Transverse colon (tissue), 4 donors: ENCODE data around the gene C16orf86.

ENCODE experiments used
- POLR2A ChIP-seq: fragments of 450-650 bp; IDR thresholded peaks from one replicate; pipeline ENCODE4 v1.6.1; 2016; ENCODE audit warnings: antibody characterized with exemption, mild to moderate bottlenecking, moderate library complexity
- POLR2AphosphoS5 ChIP-seq, 3 donors: sonication (generic); formaldehyde crosslinking; IDR thresholded peaks; one replicate each; pipeline ENCODE4 v1.6.1; 2016; ENCODE audit warnings: antibody characterized with exemption in 3 of 3
- TF ChIP-seq, protein P1 (sequence below), 5 experiments: fragments of 200-600 bp in 3 of 5; fragments of 450-650 bp in 2 of 5; sonication (generic) in 3 of 5; IDR thresholded peaks; 1 replicate in 2 of 5; 2 replicates in 3 of 5; pipeline ENCODE4 v1.5.1; 2016 to 2017; ENCODE audit warnings: antibody characterized with exemption in 5 of 5, inconsistent platforms in 3 of 5, mild to moderate bottlenecking in 2 of 5, moderate library complexity in 1 of 5

DNA sequence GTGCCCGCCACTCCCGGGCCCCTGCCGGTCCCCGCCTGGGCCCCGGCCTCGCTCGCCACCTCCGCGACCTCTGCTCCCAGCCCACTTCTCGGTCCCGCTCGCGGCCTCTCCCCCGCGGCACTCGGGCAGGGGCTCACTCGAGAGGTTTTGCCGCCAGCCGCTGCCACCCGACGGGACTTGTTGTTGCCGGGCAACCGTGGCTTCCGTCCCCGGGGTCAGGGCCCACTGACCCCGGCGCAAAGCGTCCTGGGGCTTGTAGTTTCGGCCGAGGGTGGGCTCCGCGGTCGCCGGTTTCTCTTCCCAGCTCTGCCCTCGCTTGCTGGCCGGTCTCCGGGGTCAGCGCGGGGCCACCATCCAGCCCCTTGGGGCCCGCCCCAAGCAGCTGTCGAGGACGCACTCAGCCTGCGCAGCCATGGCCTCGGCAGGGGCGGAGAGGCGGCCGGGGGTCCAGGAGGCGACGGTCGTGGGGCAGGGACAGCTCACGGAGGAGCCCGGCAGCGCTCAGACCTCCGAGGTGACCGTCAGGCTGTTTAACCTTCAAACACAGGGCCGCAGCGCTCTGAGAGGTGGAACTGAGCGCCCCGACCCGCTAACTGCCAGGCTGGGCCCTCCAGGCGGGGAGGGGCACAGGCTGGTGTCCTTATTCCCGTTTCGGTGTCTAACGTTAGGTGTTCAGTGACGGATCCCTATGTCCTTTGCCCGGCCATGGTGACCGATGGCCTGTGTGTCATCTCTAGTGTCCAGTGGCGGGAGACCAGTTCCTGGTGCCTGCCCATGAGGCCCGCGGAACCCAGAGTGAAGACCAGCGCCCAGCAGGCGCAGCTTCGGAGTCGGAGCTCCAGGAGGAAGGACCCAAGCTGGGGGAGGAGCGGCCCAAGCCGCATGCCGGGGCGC lies at the start of gene C16orf86, which contains the start of gene ENKD1:
- no peak for TF ChIP-seq POLR2A
- TF ChIP-seq, protein P1, sequence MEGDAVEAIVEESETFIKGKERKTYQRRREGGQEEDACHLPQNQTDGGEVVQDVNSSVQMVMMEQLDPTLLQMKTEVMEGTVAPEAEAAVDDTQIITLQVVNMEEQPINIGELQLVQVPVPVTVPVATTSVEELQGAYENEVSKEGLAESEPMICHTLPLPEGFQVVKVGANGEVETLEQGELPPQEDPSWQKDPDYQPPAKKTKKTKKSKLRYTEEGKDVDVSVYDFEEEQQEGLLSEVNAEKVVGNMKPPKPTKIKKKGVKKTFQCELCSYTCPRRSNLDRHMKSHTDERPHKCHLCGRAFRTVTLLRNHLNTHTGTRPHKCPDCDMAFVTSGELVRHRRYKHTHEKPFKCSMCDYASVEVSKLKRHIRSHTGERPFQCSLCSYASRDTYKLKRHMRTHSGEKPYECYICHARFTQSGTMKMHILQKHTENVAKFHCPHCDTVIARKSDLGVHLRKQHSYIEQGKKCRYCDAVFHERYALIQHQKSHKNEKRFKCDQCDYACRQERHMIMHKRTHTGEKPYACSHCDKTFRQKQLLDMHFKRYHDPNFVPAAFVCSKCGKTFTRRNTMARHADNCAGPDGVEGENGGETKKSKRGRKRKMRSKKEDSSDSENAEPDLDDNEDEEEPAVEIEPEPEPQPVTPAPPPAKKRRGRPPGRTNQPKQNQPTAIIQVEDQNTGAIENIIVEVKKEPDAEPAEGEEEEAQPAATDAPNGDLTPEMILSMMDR (IDR thresholded peaks at IDR 0.05), result no peak
- TF ChIP-seq POLR2AphosphoS5 (IDR thresholded peaks at IDR 0.05), result peak; percentile 13 to 39 (median 23)
